GM23338 (cell line): ENCODE results near the gene MARVELD3. TPM values are rescaled to one million over a fixed set of nuclear protein-coding genes. Genes with fewer than 3 reads are reported as not detected.

Experiments used
- ATAC-seq: fragments of 200-7000 bp; cut with Tn5 transposase; 3 replicates; pipeline ENCODE4 v1.9.1; 2020
- DNase-seq: peaks from one replicate; pipeline ENCODE4 v3.0.0-alpha.2; 2015; ENCODE audit warnings: low spot score
- H2AFZ ChIP-seq: fragments of 200-600 bp; sonication (generic); 2 replicates; pipeline ENCODE4 v1.8.0; 2016; ENCODE audit warnings: antibody characterized with exemption, mild to moderate bottlenecking, moderate library complexity
- H3F3A ChIP-seq: fragments of 200-600 bp; sonication (generic); replicated peaks from 2 replicates; pipeline ENCODE4 v1.8.0; 2017; ENCODE audit warnings: antibody characterized with exemption, mixed run types, low read depth
- H3K27ac ChIP-seq: fragments of 200-600 bp; sonication (generic); 2 replicates; pipeline ENCODE4 v1.6.1; 2016; ENCODE audit warnings: low read depth
- H3K27me3 ChIP-seq: fragments of 200-600 bp; sonication (generic); 2 replicates; pipeline ENCODE4 v1.8.0; 2016; ENCODE audit warnings: mild to moderate bottlenecking, mixed run types, moderate library complexity; ENCODE audit not compliant: insufficient read depth
- H3K36me3 ChIP-seq: fragments of 200-600 bp; sonication (generic); 2 replicates; pipeline ENCODE4 v1.8.0; 2016; ENCODE audit warnings: mild to moderate bottlenecking; ENCODE audit not compliant: insufficient read depth
- H3K4me1 ChIP-seq: fragments of 200-600 bp; sonication (generic); 2 replicates; pipeline ENCODE4 v1.8.0; 2016; ENCODE audit warnings: mild to moderate bottlenecking, moderate library complexity; ENCODE audit not compliant: insufficient read depth
- H3K4me2 ChIP-seq: fragments of 200-600 bp; sonication (generic); 2 replicates; pipeline ENCODE4 v1.7.1; 2017; ENCODE audit warnings: mixed run types
- H3K4me3 ChIP-seq: fragments of 200-600 bp; sonication (generic); 2 replicates; pipeline ENCODE4 v1.6.1; 2016; ENCODE audit warnings: mixed run types
- H3K79me2 ChIP-seq: fragments of 200-600 bp; sonication (generic); replicated peaks from 2 replicates; pipeline ENCODE4 v1.8.0; 2017; ENCODE audit warnings: mild to moderate bottlenecking; ENCODE audit not compliant: insufficient read depth
- H3K9me2 ChIP-seq: fragments of 200-600 bp; sonication (generic); 2 replicates; pipeline ENCODE4 v1.8.0; 2017; ENCODE audit not compliant: insufficient read depth
- H4K20me1 ChIP-seq: fragments of 200-600 bp; sonication (generic); replicated peaks from 2 replicates; pipeline ENCODE4 v1.8.0; 2017; ENCODE audit warnings: mild to moderate bottlenecking; ENCODE audit not compliant: insufficient read depth
- H3K27ac Mint-ChIP-seq: 2 replicates; pipeline ENCODE4 v1.8.0; 2020; ENCODE audit warnings: inconsistent platforms, mild to moderate bottlenecking, moderate library complexity, mixed read lengths
- H3K27me3 Mint-ChIP-seq: 3 replicates; pipeline ENCODE4 v1.8.0; 2022; ENCODE audit warnings: low read depth, mild to moderate bottlenecking, moderate library complexity, mixed read lengths, inconsistent platforms; ENCODE audit not compliant: insufficient read depth, poor library complexity
- H3K36me3 Mint-ChIP-seq: 3 replicates; pipeline ENCODE4 v1.8.0; 2021; ENCODE audit warnings: low read depth, mild to moderate bottlenecking, inconsistent platforms, moderate library complexity, mixed read lengths
- H3K4me1 Mint-ChIP-seq: 3 replicates; pipeline ENCODE4 v1.8.0; 2020; ENCODE audit warnings: mild to moderate bottlenecking, inconsistent platforms, mixed read lengths
- H3K4me3 Mint-ChIP-seq: 3 replicates; pipeline ENCODE4 v1.8.0; 2021; ENCODE audit warnings: moderate library complexity, mild to moderate bottlenecking, inconsistent platforms, mixed read lengths
- H3K9me3 Mint-ChIP-seq: 3 replicates; pipeline ENCODE4 v1.8.0; 2020; ENCODE audit warnings: moderate library complexity, mild to moderate bottlenecking, inconsistent platforms, mixed read lengths
- CREB1 ChIP-seq: fragments of 250-450 bp; sonication (Bioruptor Pico); IDR thresholded peaks from 2 replicates; pipeline ENCODE4 v1.5.0; 2020; ENCODE audit warnings: low read depth, mild to moderate bottlenecking, moderate library complexity
- EZH2 ChIP-seq: fragments of 200-600 bp; sonication (generic); IDR thresholded peaks from one replicate; pipeline ENCODE4 v1.8.0; 2017; ENCODE audit warnings: antibody characterized with exemption, mild to moderate bottlenecking, low read depth; ENCODE audit not compliant: unreplicated experiment
- EZH2phosphoT487 ChIP-seq: fragments of 200-600 bp; sonication (generic); IDR thresholded peaks from one replicate; pipeline ENCODE4 v1.8.1; 2018; ENCODE audit warnings: antibody characterized with exemption; ENCODE audit not compliant: unreplicated experiment
- JUNB ChIP-seq: IDR thresholded peaks from one replicate; pipeline ENCODE4 v1.6.1; 2016; ENCODE audit warnings: antibody characterized with exemption; ENCODE audit not compliant: unreplicated experiment
- NANOG ChIP-seq: IDR thresholded peaks from 2 replicates; pipeline ENCODE4 v1.6.1; 2016; ENCODE audit warnings: antibody characterized with exemption, borderline replicate concordance
- POLR2AphosphoS5 ChIP-seq: IDR thresholded peaks from 2 replicates; pipeline ENCODE4 v1.6.1; 2016; ENCODE audit warnings: antibody characterized with exemption, low read depth
- REST ChIP-seq: IDR thresholded peaks from one replicate; pipeline ENCODE4 v1.6.1; 2018; ENCODE audit warnings: antibody characterized with exemption; ENCODE audit not compliant: unreplicated experiment
- STAT1 ChIP-seq: IDR thresholded peaks from one replicate; pipeline ENCODE4 v1.6.1; 2016; ENCODE audit warnings: antibody characterized with exemption; ENCODE audit not compliant: unreplicated experiment
- ZNF114 ChIP-seq: fragments of 250-450 bp; sonication (Bioruptor Pico); IDR thresholded peaks from 2 replicates; pipeline ENCODE4 v1.5.0; 2020; ENCODE audit warnings: mild to moderate bottlenecking, moderate library complexity
- ZNF331 ChIP-seq: fragments of 250-450 bp; sonication (Bioruptor Pico); IDR thresholded peaks from 2 replicates; pipeline ENCODE4 v1.5.0; 2020; ENCODE audit warnings: low read depth, mild to moderate bottlenecking, moderate library complexity
- ZNF462 ChIP-seq: fragments of 250-450 bp; sonication (Bioruptor Pico); IDR thresholded peaks from 2 replicates; pipeline ENCODE4 v1.5.0; 2020; ENCODE audit warnings: mild to moderate bottlenecking, moderate library complexity
- polyA plus RNA-seq: library from polyadenylated mRNA; unstranded; fragments of >200 nt; fragmentation: Nextera tagmentation; extraction: Ambion mirVana; gene quantifications from 2 replicates; pipeline ENCODE4 v1.2.1, GENCODE V29; 2016
- total RNA-seq: library from RNA; depleted of rRNA; stranded (reverse); fragments of >200 nt; shearing (Covaris generic); gene quantifications from 2 replicates; pipeline ENCODE4 v1.2.3, GENCODE V29; 2014

Gene MARVELD3
- total and polyA plus RNA-seq, 2 experiments from 2014 or later: 23.4 to 32.7 TPM

GRCh38 chr16:71600822-71601221 lies 25.2 kb upstream of the MARVELD3 start:
- Mint-ChIP-seq H3K36me3 (no peaks in the 10 kb centered on the region), H3K27ac (no peak overlapping the region), H3K4me3 (no peak overlapping the region), H3K27me3 (peaks cover 3% of the 10 kb centered on the region), H3K4me1 (no peaks in the 10 kb centered on the region), H3K9me3 (no peaks in the 10 kb centered on the region)
- no peaks in the 10 kb centered on the region for H3K36me3 ChIP-seq
- no peak overlapping the region for H3K4me2 ChIP-seq
- DNase-seq (no peak), ATAC-seq (no peak)
- no peaks in the 10 kb centered on the region for H3K27me3 ChIP-seq
- no peak overlapping the region for H3K27ac ChIP-seq
- no peaks in the 10 kb centered on the region for H3K4me1 ChIP-seq
- TF ChIP-seq STAT1 (no peak), ZNF114 (no peak), ZNF331 (CRISPR knock-in tag) (no peak), JUNB (no peak)
- no peaks in the 10 kb centered on the region for H3F3A ChIP-seq
- H3K79me2 ChIP-seq: no peaks in the 10 kb centered on the region
- 0 out of 2 replicates have a peak overlapping the region, but pooled peaks have one; percentile 32 for H2AFZ ChIP-seq
- no peak overlapping the region for H3K4me3 ChIP-seq
- no peaks in the 10 kb centered on the region for H4K20me1 ChIP-seq
- H3K9me2 ChIP-seq: no peaks in the 10 kb centered on the region; the same call in 1 of the 2 replicates

GRCh38 chr16:71609066-71609465 lies 16.9 kb upstream of the MARVELD3 start:
- peaks cover 8% of the 10 kb centered on the region for H3K4me1 Mint-ChIP-seq
- TF ChIP-seq CREB1 (CRISPR knock-in tag): no peak
- TF ChIP-seq EZH2: no peak
- no peak for TF ChIP-seq REST
- TF ChIP-seq STAT1: no peak
- TF ChIP-seq NANOG: no peak
- no peak for TF ChIP-seq POLR2AphosphoS5
- no peak for TF ChIP-seq JUNB
- no peak for TF ChIP-seq ZNF114
- no peak for TF ChIP-seq ZNF462 (CRISPR knock-in tag)
- TF ChIP-seq EZH2phosphoT487: no peak
- no peak for TF ChIP-seq ZNF331 (CRISPR knock-in tag)

More at GRCh38 chr16:71609066-71609465, 16.9 kb upstream of the MARVELD3 start:
- H3F3A ChIP-seq: no peaks in the 10 kb centered on the region
- no peaks in the 10 kb centered on the region; the same call in 1 of the 2 replicates for H3K4me1 ChIP-seq
- no peak for ATAC-seq
- H3K27ac ChIP-seq: no peak overlapping the region
- no peaks in the 10 kb centered on the region for H3K9me3 Mint-ChIP-seq
- H3K27ac Mint-ChIP-seq: no peak overlapping the region
- no peak overlapping the region for H3K4me3 ChIP-seq
- H3K36me3 Mint-ChIP-seq: no peaks in the 10 kb centered on the region
- DNase-seq: no peak
- H3K27me3 Mint-ChIP-seq: peaks cover 12% of the 10 kb centered on the region
- no peaks in the 10 kb centered on the region for H3K36me3 ChIP-seq
- H3K79me2 ChIP-seq: no peaks in the 10 kb centered on the region
- no peaks in the 10 kb centered on the region for H4K20me1 ChIP-seq
- H3K4me3 Mint-ChIP-seq: no peak overlapping the region
- H2AFZ ChIP-seq: no peak overlapping the region
- no peak overlapping the region for H3K4me2 ChIP-seq
- no peaks in the 10 kb centered on the region for H3K27me3 ChIP-seq
- no peaks in the 10 kb centered on the region for H3K9me2 ChIP-seq
